ENCODE data around the gene DPYSL5.

The DPYSL5 gene

DNA sequence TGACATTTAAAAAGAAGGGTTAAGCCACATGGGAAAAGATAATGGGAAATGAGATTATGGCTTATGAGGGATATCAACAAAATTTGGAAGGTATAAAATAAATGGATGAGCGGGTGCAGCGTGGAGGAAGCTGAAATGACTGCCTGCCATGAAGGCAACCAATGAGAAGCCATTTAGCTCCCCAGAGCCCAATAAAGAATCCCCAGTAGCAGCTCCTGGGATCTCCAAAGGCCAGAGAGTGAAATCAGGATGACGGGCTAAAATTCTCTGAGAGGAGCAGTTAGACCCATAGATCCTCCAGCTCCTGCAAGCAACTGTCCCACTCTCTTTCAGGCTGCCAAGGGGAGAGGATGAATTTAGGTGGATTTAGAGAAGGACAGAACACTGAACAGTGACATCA lies 109.6 kb downstream of the DPYSL5 start:
- no peak for DNase-seq

DNA sequence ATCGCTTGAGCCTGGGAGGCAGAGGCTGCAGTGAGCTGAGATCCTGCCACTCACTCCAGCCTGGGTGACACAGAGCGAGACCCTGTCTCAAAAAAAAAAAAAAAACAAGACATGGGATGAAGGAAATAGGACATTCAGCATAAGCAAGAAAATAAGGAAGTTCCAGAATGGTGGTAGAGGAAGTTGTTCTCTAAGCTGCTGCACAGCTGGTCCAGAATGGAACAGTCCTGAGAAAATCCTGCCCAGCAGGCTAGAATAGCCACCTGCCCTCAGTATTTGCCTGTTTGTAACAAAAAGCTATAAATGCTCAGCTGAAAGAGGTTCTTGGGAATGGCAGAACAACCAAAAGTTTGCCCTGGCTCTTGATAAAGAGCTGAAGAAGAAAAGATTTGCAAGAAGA lies 111.4 kb downstream of the DPYSL5 start:
- DNase-seq = no peak

- DNase-seq = no peak
Measured at GRCh38 chr2:26964446-26965130, 116.7 kb downstream of the DPYSL5 start.

- no peak for DNase-seq
Measured at GRCh38 chr2:26968001-26968400, 120.1 kb downstream of the DPYSL5 start.

DNA sequence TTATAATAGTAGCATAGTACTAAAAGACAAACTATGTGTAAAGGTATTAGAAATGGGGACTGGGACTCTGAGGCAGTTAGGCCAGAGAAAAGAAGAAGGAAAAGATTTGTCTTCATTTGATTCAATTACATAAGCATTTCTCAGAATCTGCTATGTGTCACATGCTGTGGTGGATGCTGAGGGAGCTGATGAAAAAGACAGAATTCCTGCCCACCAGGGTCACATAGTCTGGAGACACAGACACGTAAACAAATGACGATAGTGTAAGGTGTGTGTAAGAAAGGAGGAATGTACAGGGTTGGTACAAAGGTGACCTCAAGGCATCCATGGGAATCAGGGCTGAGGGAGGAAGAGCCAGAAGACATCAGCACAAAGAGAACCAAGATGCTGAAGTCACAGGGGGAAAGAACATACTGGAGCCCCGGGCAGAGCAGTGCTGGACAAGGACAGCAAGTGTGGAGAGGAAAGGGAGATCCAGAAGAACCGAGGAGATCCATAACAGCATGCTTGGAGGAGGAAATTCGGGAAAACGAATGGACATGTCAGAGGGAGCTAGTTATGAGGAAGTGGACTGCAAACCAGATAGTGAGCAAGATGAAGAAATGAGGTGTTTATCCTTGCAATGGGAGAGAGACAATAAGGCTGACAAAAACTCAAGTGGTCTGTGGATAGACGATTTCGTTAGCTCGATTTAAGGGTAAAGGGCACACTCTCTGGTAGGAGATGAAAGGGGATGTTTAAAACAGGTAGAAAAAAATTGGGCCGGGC lies 121.3 kb downstream of the DPYSL5 start:
- DNase-seq = no peak

- peak; percentile 44 to 94 (median 82) for DNase-seq
Measured at GRCh38 chr2:26970244-26970927, 122.5 kb downstream of the DPYSL5 start, which contains the start of gene MAPRE3. Gene MAPRE3 (plus strand): TSS chr2:26970637. CDS start chr2:27022219, 51,582 bp downstream.

GRCh38 chr2:26970928-26971627 lies 123.1 kb downstream of the DPYSL5 start:
- DNase-seq = peak in 14 of 58 donors; percentile 11 to 65 (median 38)

DNA sequence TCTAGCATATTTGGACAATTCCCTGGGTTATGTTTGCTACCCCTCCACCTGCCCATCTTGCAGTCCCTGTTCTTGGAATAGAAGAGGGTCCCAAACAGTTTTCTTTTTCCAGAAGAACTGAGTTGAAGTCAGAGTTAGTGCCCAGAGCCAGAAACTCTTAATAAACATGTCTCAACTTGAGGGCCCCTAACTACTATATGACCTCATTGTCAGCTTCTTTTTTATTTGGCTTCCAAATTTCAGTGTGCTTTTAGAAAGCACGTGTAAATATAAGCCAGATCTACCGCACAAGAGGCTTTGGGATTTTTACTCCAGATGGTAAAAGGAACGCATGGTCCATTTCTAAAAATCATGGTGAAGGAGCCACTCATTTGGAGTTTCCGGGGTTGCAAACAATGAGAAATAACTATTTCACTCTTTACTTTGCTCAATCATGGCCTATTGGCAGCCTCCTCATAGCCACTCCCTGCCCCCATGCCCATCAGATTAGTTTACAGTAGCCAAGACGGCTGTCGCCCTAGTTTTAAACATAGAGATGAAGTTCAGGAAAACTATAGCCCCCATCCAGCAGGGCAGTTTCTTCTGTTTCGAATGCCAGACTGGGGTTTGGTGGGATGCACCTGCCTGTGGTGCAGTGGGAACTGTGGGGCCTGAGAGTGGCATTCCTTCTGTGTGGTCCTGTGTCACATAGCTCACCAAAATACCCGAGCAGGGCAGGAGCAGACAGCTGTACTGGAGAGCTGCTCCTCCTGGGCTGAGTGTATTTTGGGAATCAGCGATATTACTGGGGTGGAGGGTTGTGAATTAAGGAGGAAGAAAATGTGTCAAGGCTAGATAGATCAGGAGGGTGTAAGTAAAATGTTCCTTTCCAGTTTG lies 124.2 kb downstream of the DPYSL5 start:
- no peak for DNase-seq

DNA sequence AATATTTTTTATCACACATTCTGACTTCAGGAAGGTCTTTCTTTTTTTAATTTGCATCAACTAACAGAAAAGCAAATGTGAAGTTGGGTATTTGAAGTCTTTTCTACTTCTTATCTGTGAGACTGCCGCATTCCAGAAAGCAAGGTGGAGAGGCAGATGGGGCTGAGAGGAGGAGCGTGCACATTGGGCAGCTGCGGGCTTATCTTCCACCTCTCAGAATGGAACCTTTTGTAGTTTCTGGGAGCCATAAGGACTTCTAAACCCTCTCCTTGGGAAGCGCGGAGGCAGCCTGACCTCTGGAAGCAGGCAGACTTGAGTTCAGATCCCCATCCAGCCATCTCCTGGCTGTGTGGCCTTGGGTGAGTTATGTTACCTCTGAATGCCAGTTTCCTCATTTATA lies 126.4 kb downstream of the DPYSL5 start:
- no peak for DNase-seq

GRCh38 chr2:26975102-26975501 lies 127.2 kb downstream of the DPYSL5 start:
- DNase-seq = no peak

DNA sequence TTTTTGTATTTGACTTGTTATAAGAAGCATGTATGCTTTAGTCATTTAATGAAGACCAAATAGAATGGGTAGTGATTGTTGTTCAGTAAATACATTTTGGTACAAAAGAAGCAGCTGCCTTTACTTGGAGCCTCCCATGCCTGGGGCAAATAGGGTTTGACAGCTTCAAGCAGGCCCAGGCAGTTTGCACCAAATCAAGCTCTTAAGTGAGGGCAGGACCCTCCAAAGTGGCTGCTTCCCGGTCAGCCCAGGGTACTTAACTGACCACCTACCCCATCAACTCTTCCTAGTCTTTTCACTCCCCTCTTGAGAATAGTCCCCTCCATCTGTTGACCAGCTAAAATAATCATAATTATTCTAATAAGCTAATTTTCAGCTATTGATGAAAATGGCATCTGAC lies 127.7 kb downstream of the DPYSL5 start:
- DNase-seq = no peak

- no peak for DNase-seq
Measured at GRCh38 chr2:26976237-26976636, 128.3 kb downstream of the DPYSL5 start.

DNA sequence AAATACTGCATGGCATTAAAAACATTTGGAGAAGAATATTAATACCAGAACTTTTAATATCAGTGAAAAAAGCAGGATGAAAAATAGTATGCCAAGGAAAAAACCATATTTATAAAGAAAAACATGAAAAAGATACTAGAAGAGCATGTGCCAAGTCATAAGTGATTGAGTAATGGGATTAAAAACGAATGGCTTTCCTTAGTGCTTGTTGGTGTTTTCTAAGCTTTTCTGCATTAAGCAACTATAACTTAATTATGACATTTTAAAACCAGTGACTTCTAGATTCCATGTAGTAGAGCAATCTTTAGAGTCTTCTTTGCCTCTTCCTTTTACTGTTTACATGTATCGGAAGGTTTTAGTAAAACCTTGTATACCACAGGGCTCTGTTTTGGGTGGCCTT lies 129.1 kb downstream of the DPYSL5 start:
- DNase-seq = no peak

GRCh38 chr2:26978061-26978596 lies 130.2 kb downstream of the DPYSL5 start:
- no peak for DNase-seq

DNA sequence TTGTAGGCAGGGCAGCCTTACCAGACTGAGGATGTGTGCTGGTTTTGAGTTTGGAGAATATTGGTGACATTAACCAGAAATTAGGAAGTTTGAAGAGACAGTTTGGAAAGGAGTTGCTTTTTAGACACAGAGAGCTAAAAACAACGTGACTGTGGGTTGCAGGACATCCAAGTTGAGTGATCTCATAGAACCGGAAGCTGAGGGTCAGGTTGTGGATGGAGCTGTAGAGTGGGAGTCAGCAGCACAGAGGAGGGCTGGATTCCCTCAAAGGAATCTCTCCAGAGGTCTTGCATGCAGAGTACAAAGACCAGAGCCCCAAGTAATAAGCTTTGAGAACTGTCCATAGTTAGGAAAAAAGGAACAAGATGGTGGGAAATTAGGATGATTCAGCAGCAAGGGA lies 131.8 kb downstream of the DPYSL5 start:
- no peak for DNase-seq

GRCh38 chr2:26980971-26981370 lies 133.0 kb downstream of the DPYSL5 start:
- DNase-seq = no peak

- DNase-seq = peak in 30 of 58 donors; percentile 9 to 65 (median 33)
Measured at GRCh38 chr2:26982102-26982742, 134.3 kb downstream of the DPYSL5 start.

DNA sequence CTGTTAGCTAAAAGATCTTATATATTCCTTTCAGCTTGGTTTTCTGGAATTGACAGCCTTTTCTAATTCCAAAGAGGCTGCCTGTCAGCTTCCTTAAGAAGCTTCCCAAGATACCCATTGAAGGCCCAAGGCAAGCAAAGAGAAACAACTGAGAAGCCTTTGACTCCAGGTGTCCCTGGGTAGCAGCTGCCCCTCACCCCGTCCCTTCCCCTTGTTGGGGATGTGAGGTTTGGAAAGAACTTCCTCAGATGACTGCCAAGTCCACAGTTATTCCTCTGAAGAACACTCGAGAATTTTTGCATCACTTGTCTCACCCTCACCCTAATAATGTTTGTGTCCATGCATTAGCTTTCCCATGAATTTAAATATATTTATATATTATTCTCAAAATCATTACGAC lies 135.8 kb downstream of the DPYSL5 start:
- DNase-seq = no peak

DNA sequence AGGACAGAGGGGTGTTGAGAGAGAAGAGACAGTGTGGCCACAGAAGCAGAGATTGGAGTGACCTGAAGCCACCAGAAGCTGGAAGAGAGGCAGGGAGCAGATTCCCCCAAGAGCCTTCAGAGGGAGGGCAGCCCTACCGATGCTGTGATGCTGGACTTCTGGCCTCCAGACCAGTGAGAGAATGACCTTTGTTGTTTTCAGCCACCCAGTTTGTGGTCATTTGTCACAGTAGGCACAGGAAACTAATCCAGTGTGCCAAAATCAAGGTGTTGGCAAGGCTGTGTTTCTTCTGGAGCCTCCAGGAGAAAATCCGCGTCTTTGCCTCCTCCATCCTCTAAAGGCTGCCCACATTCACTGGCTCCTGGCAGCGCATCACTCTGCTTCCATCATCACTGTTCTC lies 137.9 kb downstream of the DPYSL5 start:
- DNase-seq = no peak

DNA sequence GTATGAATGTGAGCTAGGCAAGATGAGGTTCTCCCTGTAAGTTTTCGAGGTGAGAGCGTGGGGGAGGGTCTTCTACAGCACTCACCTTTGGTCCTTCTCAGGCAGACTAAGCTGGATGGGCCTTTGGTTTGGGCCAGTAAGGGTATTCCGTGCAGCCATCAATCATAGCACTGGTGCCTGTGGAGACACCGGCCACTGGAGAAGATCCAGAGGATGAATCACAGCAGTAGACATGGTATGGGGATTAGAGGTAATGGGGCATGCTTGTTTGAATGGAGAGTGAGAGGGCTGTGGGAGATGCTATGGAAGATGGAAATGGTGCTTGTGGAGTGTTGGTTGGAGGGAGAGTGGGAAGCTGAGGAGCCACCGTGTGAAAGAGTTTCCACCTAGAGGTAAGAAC lies 138.6 kb downstream of the DPYSL5 start:
- no peak for DNase-seq
